ENCODE results near the gene UNC5C. TPM values are rescaled to one million over a fixed set of nuclear protein-coding genes. Genes with fewer than 3 reads are reported as not detected.

UNC5C gene
- total RNA-seq, 4 donors from 2014 or later, result 1.7 to 2.4 (median 2.0) TPM

- Histone ChIP-seq H3K4me3 (no peak overlapping the region), H3K27ac (replicated peaks in 1 of 4) (no peak overlapping the region), H3K4me1 (no peaks in the 10 kb centered on the region), H3K9me3 (no peaks in the 10 kb centered on the region), H3K27me3 (no peaks in the 10 kb centered on the region), H3K36me3 (no peaks in the 10 kb centered on the region)
- TF ChIP-seq CTCF (IDR thresholded peaks at IDR 0.05), result no peak
- no peak for TF ChIP-seq POLR2AphosphoS5 (IDR thresholded peaks at IDR 0.05)
- TF ChIP-seq POLR2A (IDR thresholded peaks at IDR 0.05; ENCODE audit: low read depth), result no peak
- TF ChIP-seq EP300 (IDR thresholded peaks at IDR 0.05), result no peak
- DNase-seq (ENCODE audit: extremely low spot score), result peak; percentile 60
- intact Hi-C loops (cut with DNase I), result no loop called here
- WGBS, result 67% methylated on average over 1 of the region's 1 CpG
Measured at GRCh38 chr4:95209927-95210326, 338.8 kb downstream of the UNC5C start.

- 83% methylated on average over 5 of the region's 5 CpGs for WGBS
- Histone ChIP-seq H3K4me1 (no peaks in the 10 kb centered on the region), H3K27ac (replicated peaks in 1 of 4) (no peak overlapping the region), H3K27me3 (no peaks in the 10 kb centered on the region), H3K36me3 (no peaks in the 10 kb centered on the region), H3K4me3 (no peak overlapping the region), H3K9me3 (no peaks in the 10 kb centered on the region)
- DNase-seq (ENCODE audit: extremely low spot score), result no peak
- intact Hi-C loops (cut with DNase I), result no loop called here
- no peak for TF ChIP-seq CTCF (IDR thresholded peaks at IDR 0.05)
- TF ChIP-seq POLR2AphosphoS5 (IDR thresholded peaks at IDR 0.05), result no peak
- no peak for TF ChIP-seq POLR2A (IDR thresholded peaks at IDR 0.05; ENCODE audit: low read depth)
- TF ChIP-seq EP300 (IDR thresholded peaks at IDR 0.05), result no peak
Measured at GRCh38 chr4:95204873-95205272, 343.9 kb downstream of the UNC5C start.

GRCh38 chr4:95204267-95204844 lies 344.4 kb downstream of the UNC5C start:
- DNase-seq (ENCODE audit: extremely low spot score), result peak; percentile 60
- Histone ChIP-seq H3K9me3 (no peaks in the 10 kb centered on the region), H3K4me3 (no peak overlapping the region), H3K4me1 (no peaks in the 10 kb centered on the region), H3K27ac (replicated peaks in 1 of 4) (no peak overlapping the region), H3K36me3 (no peaks in the 10 kb centered on the region), H3K27me3 (no peaks in the 10 kb centered on the region)
- intact Hi-C loops (cut with DNase I), result no loop called here
- WGBS, result 74% methylated on average over 8 of the region's 8 CpGs
- TF ChIP-seq EP300 (IDR thresholded peaks at IDR 0.05) (no peak), CTCF (IDR thresholded peaks at IDR 0.05) (no peak), POLR2AphosphoS5 (IDR thresholded peaks at IDR 0.05) (no peak), POLR2A (IDR thresholded peaks at IDR 0.05; ENCODE audit: low read depth) (no peak)

GRCh38 chr4:95198961-95199360 lies 349.8 kb downstream of the UNC5C start:
- H3K9me3 ChIP-seq, result no peaks in the 10 kb centered on the region
- no peak overlapping the region for H3K27ac ChIP-seq (replicated peaks in 1 of 4)
- peak; percentile 42 for DNase-seq (ENCODE audit: extremely low spot score)
- WGBS, result 91% methylated on average over 7 of the region's 7 CpGs
- H3K4me3 ChIP-seq, result no peak overlapping the region
- no peaks in the 10 kb centered on the region for H3K4me1 ChIP-seq
- TF ChIP-seq EP300 (IDR thresholded peaks at IDR 0.05), result no peak
- no peak for TF ChIP-seq POLR2A (IDR thresholded peaks at IDR 0.05; ENCODE audit: low read depth)
- no peak for TF ChIP-seq CTCF (IDR thresholded peaks at IDR 0.05)
- TF ChIP-seq POLR2AphosphoS5 (IDR thresholded peaks at IDR 0.05), result no peak
- no peaks in the 10 kb centered on the region for H3K27me3 ChIP-seq
- no peaks in the 10 kb centered on the region for H3K36me3 ChIP-seq
- intact Hi-C loops (cut with DNase I), result no loop called here

- H3K4me1 ChIP-seq, result no peaks in the 10 kb centered on the region
- 97% methylated on average over 6 of the region's 6 CpGs for WGBS
- DNase-seq (ENCODE audit: extremely low spot score), result peak; percentile 64
- H3K4me3 ChIP-seq, result no peak overlapping the region
- no peaks in the 10 kb centered on the region for H3K36me3 ChIP-seq
- intact Hi-C loops (cut with DNase I), result no loop called here
- H3K9me3 ChIP-seq, result no peaks in the 10 kb centered on the region
- TF ChIP-seq CTCF (IDR thresholded peaks at IDR 0.05) (no peak), POLR2A (IDR thresholded peaks at IDR 0.05; ENCODE audit: low read depth) (no peak), EP300 (IDR thresholded peaks at IDR 0.05) (no peak), POLR2AphosphoS5 (IDR thresholded peaks at IDR 0.05) (no peak)
- H3K27ac ChIP-seq (replicated peaks in 1 of 4), result no peak overlapping the region
- no peaks in the 10 kb centered on the region for H3K27me3 ChIP-seq
Measured at GRCh38 chr4:95197353-95197752, 351.4 kb downstream of the UNC5C start.
